Fibroblast of skin of right biceps (primary cell): ENCODE results near the gene PIK3C2G.
"Not testable (repeated sequence)": the region's sequence is repeated elsewhere in the genome, so short reads cannot be mapped to it uniquely, and the experiment has no call there.

Experiments used
- DNase-seq: peaks from one replicate; pipeline ENCODE4 v3.0.0-alpha.2; 2013

PIK3C2G gene

DNA sequence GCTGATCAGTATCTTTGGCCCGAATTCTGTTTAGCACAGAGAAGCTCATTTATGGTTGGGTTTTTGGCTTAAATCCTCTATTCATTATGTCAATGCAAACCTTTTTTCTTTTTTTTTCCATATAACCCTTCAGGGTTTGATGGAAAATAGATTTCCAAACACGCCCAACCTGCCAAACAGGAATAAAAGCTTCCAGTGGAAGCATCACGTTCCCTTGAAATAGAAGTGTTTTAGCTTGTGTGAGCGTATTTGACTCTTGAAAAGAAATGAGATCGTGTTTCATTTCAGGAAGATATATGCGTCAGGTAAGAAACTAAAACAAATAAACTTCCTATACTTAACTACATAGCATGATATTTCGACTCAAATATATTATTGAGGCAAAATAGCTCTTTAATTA lies at the start of gene PIK3C2G:
Gene PIK3C2G, plus strand, starts transcription at position 246 of the 400 bp plus-strand sequence. CDS start 20,564 bp downstream, outside the sequence.
- DNase-seq = no peak

DNA sequence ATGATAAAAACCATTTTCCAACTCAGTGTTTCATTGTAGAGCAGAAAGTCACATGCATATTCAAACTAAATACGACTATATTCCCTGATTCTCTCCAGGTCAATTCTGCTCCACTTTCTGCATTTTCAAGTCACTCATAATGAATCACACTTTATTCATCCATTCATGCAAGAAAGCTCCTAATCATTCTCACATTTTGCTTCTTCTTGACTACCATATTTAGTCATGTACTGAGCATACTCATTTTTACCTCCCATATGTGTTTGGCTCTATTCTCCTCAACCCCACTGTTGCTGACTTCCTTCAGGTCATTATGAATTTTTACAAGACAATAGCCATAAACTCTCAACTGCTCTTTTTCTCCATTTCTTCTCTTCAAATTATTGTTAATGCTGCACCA lies 43.4 kb upstream of the PIK3C2G start:
- peak; percentile 75 for DNase-seq

DNA sequence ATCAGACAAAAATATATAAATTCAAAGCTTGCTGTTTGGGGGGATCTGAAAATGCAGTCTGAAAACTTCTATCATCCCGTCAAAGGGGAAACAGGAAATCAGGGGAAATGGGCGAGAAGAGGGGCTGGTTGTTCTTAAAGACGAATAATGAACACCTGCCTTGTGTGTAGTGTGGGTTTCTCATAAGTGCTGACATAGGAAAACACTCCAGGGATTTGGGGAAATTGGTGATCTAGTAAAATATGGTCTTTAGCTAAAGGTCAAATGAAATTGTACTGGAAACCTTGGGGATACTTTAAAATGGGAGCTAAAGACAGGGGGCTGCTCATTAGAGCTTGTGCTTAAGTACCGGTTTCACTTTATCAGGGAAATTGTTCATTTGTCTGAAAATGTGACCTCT lies 39.6 kb upstream of the PIK3C2G start:
- DNase-seq = no peak

DNA sequence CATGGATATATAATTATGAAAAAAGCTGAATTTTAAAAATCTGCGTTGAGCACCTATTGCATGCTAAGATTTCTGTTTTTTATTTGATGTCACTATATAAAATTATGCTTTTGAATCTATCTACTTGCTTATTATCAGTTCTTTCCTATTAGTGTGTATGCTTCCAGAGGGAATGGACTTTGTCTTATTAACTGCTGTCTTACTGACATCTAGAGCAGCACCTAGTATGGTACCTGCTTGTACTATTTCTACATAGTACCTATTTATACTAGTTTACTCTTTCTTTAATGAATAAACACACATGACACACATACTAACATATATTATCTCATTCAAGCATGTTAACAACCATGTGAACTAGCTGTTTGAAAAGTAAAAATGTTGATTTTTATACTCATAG lies 38.6 kb upstream of the PIK3C2G start:
- DNase-seq = no peak

DNA sequence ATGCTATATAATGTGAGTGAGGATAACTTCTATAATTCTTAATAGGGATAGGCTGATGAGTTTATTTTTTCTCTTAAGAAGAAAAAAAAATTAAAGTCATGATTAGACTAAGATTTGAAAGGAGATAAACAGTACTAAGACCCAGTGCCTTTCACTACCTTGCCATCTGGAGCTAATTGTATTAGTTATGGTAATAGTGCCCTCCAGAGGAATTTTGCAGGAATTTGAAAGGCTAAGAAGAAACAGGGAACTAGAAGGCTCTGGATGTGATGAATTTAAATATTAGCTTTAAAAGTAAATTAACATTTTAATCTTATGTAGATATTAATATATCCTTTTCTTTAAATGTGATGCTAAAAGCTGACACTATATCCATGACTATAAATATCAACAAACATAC lies 36.6 kb upstream of the PIK3C2G start:
- DNase-seq = peak; percentile 50

GRCh38 chr12:18239526-18239925 lies 21.8 kb upstream of the PIK3C2G start:
- no peak for DNase-seq

DNA sequence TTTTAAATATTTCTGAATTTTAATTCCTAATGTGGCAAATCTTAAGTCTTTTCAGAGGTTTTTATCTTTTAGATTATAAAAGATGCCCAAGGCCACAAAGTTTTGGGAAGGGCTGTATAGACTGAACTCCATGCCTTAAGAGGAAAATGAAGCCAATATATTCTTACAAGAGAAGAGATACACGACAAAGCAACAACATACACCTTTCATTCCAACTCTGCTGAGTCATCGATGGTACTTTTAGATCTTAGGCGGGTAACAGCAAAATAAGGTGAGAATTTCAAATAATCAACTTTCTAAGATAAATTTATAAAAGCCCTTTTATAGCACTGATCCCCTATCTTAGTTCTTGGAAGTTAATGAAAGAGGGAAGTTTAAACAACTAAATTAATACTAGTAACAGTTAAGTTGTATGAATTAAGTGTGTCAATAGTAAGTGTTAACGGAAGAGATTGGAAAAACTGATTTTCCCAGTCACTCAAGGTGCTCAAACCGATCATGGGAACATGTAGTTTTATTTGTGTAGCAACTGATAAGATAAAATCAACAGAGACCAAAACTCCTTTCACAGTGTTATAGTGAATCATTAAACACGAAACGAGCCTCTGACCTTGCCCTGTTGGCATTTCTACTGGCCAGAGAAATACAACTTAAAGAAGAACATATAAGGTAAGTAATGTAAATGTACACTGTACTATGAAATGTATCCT lies 18.8 kb upstream of the PIK3C2G start:
- DNase-seq = no peak

DNA sequence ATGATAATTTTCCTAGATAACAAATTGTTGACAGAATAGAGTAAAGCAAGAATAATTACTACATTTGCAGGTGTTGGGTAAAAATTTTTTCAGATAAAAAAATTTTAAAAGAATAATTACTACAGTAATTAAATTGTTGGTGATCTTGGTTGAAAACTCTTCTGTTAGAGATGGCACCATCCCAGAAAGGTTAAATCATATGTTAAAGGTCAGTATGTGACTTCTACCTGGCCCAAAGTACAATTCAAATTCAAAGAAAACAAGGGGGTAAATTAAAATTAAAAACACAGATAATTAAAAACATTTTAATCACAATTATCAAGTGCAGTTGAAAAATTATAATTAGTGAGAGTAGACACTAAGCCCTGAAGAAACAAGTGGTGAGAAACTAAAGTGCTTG lies 18.1 kb upstream of the PIK3C2G start:
- DNase-seq = no peak

DNA sequence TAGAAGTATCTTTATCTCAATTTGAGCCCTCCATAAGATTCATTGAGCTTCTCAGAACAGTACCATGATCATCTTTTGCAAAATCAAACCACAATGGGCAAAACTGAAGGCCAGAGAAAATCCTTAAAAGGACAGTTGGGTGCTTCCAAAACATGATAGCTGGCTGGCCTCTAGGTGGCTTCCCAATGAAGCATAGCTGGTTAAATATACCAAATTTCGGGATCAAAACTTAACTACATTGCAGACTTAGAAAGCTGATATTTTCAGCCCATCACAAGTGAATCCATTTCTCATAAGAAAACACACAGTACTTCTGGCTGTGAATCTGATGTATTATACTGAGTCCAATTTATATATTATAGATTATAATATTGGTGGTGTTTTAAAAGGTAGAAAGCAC lies 15.3 kb upstream of the PIK3C2G start:
- no peak for DNase-seq

DNA sequence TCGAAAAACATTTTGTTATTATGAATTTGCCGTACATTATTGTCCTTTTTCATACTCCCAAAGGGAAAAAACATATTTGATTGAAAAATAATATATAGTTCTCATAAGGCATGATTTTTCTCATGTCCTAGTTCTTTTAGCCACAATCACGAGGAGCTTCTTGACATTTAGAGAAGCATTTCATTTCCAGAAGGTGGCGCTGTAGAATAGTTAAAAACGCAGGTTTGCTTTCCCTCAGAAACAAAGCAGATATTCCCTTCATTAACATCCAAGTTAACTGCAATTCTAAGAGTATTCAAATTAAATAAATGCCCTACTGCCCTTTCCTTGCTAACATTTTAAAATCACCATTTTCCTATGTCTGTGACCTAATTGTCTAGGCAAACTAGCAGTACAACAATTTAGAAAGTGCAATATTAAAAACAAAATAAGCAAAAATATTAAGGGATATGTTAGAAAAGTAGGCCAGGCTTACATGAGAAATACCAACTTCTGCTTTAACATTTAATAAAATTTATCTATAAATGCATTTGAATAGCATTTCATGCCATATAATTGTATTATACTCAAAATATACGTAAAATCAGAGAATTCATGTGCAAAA lies 10.9 kb upstream of the PIK3C2G start:
- DNase-seq = peak; percentile 70

DNA sequence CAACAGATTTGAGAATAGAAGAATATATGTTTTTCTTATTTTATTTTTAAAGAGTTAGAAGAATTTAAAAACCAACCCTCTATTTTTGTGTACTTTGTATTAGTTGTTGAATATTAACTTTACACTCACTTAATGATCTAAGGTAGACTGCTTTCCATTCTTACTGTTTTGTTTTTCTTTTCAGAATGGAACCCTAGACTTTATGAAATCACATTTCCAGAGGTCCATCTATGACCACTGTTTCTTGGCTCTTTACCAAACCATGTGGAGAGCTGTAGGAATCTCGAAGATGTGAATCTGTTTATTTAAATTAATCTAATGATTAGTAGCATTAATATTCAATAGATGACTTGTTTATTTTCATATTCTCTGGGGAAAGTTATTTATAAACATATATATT lies 7.2 kb upstream of the PIK3C2G start:
- no peak for DNase-seq

DNA sequence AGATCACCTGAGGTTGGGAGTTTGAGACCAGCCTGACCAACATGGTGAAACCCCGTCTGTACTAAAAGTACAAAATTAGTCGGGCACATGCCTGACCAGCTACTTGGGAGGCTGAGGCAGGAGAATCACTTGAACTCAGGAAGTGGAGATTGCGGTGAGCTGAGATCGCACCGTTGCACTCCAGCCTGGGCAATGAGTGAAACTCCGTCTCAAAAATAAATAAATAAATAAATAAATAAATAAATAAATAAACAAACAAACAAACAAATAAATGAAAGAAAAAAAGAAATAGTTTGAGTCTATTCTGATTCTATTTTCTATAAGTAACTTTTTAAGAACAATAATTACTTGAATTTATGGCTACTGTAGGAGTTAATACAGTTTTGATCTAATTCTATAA lies 6.3 kb upstream of the PIK3C2G start:
- DNase-seq = not testable (repeated sequence)

GRCh38 chr12:18257251-18257650 lies 4.1 kb upstream of the PIK3C2G start:
- DNase-seq = no peak

DNA sequence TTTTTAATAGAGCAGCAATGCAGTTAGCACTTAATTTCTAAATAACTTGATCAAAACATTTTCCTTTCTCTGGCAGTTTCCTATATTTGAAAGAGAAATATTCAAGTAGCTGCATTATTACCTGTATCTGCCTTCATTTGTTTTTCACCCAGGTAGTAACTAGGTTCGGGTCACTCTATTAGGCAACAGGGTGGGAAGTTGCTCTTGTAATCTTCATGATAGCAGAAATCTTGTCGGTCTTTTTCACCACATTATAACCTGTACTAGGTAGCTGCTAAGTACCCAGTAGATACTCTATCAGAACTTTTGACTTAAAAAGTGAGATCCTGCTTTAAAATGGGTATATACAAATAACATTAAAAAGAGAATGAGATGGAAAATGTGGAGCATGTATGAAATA lies 2.4 kb upstream of the PIK3C2G start:
- DNase-seq = no peak

DNA sequence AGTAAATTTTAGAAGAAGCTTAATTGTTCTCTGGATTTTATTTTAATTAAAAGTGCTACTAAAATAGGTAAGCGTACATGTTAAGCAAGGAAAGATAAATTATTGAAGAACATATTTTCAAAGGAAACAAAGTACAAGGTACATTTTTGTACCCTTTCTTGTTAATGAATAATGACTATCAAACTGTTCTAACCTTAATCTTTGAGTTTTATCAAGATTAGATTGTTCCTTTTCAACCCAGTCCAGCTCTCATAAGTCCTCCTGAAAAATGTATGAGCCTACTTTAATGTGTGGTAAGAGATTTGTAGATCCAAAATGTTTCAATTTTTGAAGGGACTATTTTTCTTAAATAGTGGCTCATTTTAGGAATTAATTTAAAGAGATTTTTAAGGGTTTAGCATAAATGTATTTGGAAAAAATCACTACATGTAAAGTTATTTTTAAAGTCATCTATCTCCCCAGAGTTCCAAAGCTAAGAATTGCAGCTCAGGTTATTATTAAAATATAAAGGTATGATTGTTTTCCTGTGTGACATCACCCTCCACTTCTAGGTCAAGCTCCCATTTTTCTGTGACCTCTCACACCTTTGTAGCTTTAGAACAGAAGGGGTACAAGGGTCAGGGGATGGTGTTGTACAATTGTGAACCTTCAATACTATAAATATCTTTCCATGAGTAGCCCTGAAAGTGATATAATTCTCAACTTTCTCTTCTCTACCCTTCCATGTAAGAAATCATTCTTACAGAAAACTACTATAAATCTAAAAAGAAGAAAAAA lies 1.2 kb upstream of the PIK3C2G start:
- DNase-seq = no peak

DNA sequence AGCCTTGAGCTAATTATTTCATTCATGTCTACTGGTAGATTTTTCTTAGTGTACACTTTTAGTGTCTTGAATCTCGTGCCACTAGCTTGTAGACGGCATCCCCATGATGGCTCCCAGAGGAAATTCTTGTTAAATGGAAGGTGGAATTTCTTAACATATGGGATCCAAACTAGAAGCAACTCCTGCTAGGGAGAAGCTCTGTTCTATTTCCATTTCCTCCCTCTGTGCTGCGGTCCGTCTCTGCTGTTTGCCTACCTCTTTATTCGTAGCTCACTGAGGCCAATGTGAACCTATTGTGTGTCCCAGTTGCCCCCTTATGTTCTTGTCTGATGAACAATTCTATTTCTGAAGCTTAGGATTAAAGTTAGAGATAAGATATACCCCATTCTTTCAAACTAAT lies 588 bp downstream of the PIK3C2G start:
- no peak for DNase-seq

DNA sequence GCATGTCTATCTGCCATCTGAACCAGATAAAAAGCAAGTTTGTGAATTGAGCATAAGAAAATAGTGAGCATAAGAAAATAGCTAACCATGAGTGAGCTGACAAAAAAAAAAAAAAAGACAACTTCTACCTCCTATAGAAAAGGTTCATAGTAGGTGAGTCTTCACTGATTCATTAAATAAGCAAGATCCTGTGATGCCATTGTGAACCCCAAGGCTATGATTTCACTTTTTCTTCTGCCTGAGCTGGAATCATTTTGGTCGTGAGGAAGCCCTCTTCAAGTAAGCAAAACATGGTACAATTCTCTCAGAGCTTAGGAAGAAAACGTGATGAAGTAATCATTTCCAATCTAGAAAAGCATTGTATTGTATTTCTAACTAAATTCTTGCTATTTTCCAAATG lies 1.2 kb downstream of the PIK3C2G start:
- no peak for DNase-seq

DNA sequence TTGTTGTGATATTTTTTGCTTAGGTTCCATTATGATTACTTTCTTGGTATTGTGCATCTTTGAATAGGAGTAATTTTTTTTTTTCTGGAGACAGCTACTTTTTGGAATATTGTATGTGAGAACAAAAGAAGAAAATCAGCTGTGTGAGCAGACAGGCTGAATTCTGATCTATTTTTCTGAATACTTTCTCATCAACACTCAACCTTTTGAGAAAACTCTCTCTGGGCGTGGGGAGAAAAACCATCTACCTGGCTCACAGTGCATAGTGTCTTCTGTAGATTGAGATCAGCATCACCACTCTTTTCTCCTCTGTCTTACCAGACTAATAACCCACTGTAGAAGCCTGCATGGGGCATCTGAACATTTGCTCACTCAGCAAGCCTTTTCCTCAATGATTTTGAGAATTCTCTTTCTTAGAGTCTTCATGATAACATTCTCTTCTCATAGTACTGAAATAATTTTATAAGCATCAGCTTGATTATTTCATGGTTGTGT lies 3.3 kb downstream of the PIK3C2G start:
- DNase-seq = no peak

GRCh38 chr12:18267427-18268099 lies 6.2 kb downstream of the PIK3C2G start:
- DNase-seq = no peak

DNA sequence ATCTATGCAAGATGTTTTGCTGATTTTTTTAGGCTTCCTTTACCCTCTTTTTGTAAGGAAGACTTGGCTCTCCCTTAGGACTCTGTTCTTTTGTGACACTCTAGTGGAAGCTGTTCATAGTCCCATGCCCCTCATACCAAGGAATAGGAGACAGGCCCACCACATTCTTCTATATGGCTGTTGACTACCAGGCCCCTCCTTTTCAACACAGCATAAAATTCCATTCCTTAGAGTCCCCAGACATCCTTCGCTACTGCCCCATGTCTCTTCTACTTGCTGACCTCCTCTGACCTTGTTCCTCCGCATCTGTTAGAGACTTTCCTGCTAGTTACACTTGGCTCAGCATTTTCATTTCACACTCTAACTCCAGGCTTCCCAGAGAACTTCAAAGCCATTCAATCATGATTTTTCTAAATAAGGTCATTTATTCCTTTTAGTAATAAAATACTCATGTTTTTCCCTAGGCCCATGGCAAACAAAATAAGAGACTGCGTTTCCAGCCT lies 9.7 kb downstream of the PIK3C2G start:
- no peak for DNase-seq

GRCh38 chr12:18275981-18276380 lies 14.7 kb downstream of the PIK3C2G start:
- peak; percentile 75 for DNase-seq

GRCh38 chr12:18277196-18277595 lies 15.9 kb downstream of the PIK3C2G start:
- no peak for DNase-seq

DNA sequence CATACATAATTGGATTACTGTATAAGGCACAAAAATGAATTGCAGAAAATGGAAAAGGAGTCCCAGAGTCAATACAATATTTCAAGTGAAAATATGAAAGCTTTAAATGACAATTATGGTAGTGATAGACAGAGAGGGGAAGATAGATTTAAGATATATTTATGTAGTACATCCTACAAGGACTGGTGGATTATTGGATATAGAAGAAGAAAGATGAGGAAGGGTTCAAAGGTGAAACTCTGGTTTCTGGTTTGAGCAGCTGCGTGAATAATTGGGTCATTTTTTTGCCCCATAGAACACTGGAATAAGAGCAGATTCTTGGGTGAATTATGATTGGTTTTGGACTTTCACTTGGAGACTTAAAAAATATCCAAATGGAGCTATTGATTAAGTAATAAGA lies 19.4 kb downstream of the PIK3C2G start:
- DNase-seq = no peak
